ENCODE measurements around the gene MYOF. TPM values are rescaled to one million over a fixed set of nuclear protein-coding genes. Genes with fewer than 3 reads are reported as not detected.
"Not testable (repeated sequence)": the region's sequence is repeated elsewhere in the genome, so short reads cannot be mapped to it uniquely, and the experiment has no call there.

MYOF gene
- total RNA-seq, 2 experiments from 2014 or later = 10.8 to 10.9 TPM

- Mint-ChIP-seq H3K27ac (no peak overlapping the region), H3K36me3 (ENCODE audit: low read depth) (peaks cover 10% of the 10 kb centered on the region), H3K4me3 (no peak overlapping the region), H3K27me3 (no peaks in the 10 kb centered on the region), H3K4me1 (peaks cover 7% of the 10 kb centered on the region), H3K9me3 (no peaks in the 10 kb centered on the region)
- ChIA-PET CTCF (no interaction called here), POLR2A (no interaction called here)
- no peak for DNase-seq
Measured at GRCh38 chr10:93342921-93343320, 139.2 kb downstream of the MYOF start.

- no peak overlapping the region for H3K27ac Mint-ChIP-seq
- no peak for DNase-seq
- peaks cover 4% of the 10 kb centered on the region for H3K4me1 Mint-ChIP-seq
- ChIA-PET CTCF (no interaction called here), POLR2A (no interaction called here)
- no peak overlapping the region for H3K4me3 Mint-ChIP-seq
- H3K36me3 Mint-ChIP-seq (ENCODE audit: low read depth) = peaks cover 10% of the 10 kb centered on the region
- no peaks in the 10 kb centered on the region for H3K9me3 Mint-ChIP-seq
- H3K27me3 Mint-ChIP-seq = no peaks in the 10 kb centered on the region
Measured at GRCh38 chr10:93342366-93342765, 139.8 kb downstream of the MYOF start.

- Mint-ChIP-seq H3K4me3 (no peak overlapping the region), H3K4me1 (no peaks in the 10 kb centered on the region), H3K27me3 (no peaks in the 10 kb centered on the region), H3K9me3 (no peaks in the 10 kb centered on the region), H3K36me3 (ENCODE audit: low read depth) (peaks cover 4% of the 10 kb centered on the region), H3K27ac (no peak overlapping the region)
- ChIA-PET CTCF (no interaction called here), POLR2A (no interaction called here)
- no peak for DNase-seq
Measured at GRCh38 chr10:93337309-93337721, 144.8 kb downstream of the MYOF start.

GRCh38 chr10:93336678-93337077, 145.5 kb downstream of the MYOF start:
- Mint-ChIP-seq H3K36me3 (ENCODE audit: low read depth) (peaks cover 4% of the 10 kb centered on the region), H3K27ac (no peak overlapping the region), H3K9me3 (no peaks in the 10 kb centered on the region), H3K4me1 (no peaks in the 10 kb centered on the region), H3K4me3 (no peak overlapping the region), H3K27me3 (no peaks in the 10 kb centered on the region)
- CTCF ChIA-PET = interaction anchor here (0.6 kb wide), 1 partner anchor 15 kb away, joined by 3 read pairs; no protein-coding TSS in a partner anchor
- POLR2A ChIA-PET = no interaction called here
- no peak for DNase-seq

- Mint-ChIP-seq H3K4me1 (no peaks in the 10 kb centered on the region), H3K27ac (no peak overlapping the region), H3K4me3 (no peak overlapping the region), H3K36me3 (ENCODE audit: low read depth) (peaks cover 4% of the 10 kb centered on the region), H3K9me3 (no peaks in the 10 kb centered on the region), H3K27me3 (no peaks in the 10 kb centered on the region)
- ChIA-PET CTCF (no interaction called here), POLR2A (no interaction called here)
- DNase-seq = no peak
Measured at GRCh38 chr10:93336110-93336509, 146.0 kb downstream of the MYOF start.

- H3K27me3 Mint-ChIP-seq = no peaks in the 10 kb centered on the region
- H3K27ac Mint-ChIP-seq = no peak overlapping the region
- no peaks in the 10 kb centered on the region for H3K36me3 Mint-ChIP-seq (ENCODE audit: low read depth)
- DNase-seq = no peak
- no peaks in the 10 kb centered on the region for H3K9me3 Mint-ChIP-seq
- no peak overlapping the region for H3K4me3 Mint-ChIP-seq
- H3K4me1 Mint-ChIP-seq = no peaks in the 10 kb centered on the region
- CTCF ChIA-PET = no interaction called here
- POLR2A ChIA-PET = no interaction called here
Measured at GRCh38 chr10:93334901-93335327, 147.2 kb downstream of the MYOF start.

GRCh38 chr10:93334181-93334580, 148.0 kb downstream of the MYOF start:
- Mint-ChIP-seq H3K9me3 (no peaks in the 10 kb centered on the region), H3K4me3 (no peak overlapping the region), H3K27me3 (no peaks in the 10 kb centered on the region), H3K36me3 (ENCODE audit: low read depth) (no peaks in the 10 kb centered on the region), H3K4me1 (no peaks in the 10 kb centered on the region), H3K27ac (no peak overlapping the region)
- POLR2A ChIA-PET = no interaction called here
- CTCF ChIA-PET = no interaction called here
- no peak for DNase-seq

GRCh38 chr10:93333278-93333978, 148.7 kb downstream of the MYOF start:
- no peak overlapping the region for H3K27ac Mint-ChIP-seq
- no peak for DNase-seq
- ChIA-PET CTCF (no interaction called here), POLR2A (no interaction called here)
- no peak overlapping the region for H3K4me3 Mint-ChIP-seq
- H3K36me3 Mint-ChIP-seq (ENCODE audit: low read depth) = no peaks in the 10 kb centered on the region
- H3K27me3 Mint-ChIP-seq = no peaks in the 10 kb centered on the region
- no peaks in the 10 kb centered on the region for H3K9me3 Mint-ChIP-seq
- H3K4me1 Mint-ChIP-seq = no peaks in the 10 kb centered on the region

GRCh38 chr10:93330824-93331223, 151.3 kb downstream of the MYOF start:
- no peaks in the 10 kb centered on the region for H3K9me3 Mint-ChIP-seq
- no peak for DNase-seq
- no peaks in the 10 kb centered on the region for H3K27me3 Mint-ChIP-seq
- POLR2A ChIA-PET = no interaction called here
- CTCF ChIA-PET = no interaction called here
- H3K4me1 Mint-ChIP-seq = no peaks in the 10 kb centered on the region
- H3K4me3 Mint-ChIP-seq = no peak overlapping the region
- H3K36me3 Mint-ChIP-seq (ENCODE audit: low read depth) = no peaks in the 10 kb centered on the region
- H3K27ac Mint-ChIP-seq = no peak overlapping the region

GRCh38 chr10:93319896-93320295, 162.2 kb downstream of the MYOF start:
- Mint-ChIP-seq H3K9me3 (no peaks in the 10 kb centered on the region), H3K27me3 (no peaks in the 10 kb centered on the region), H3K4me1 (peaks cover 10% of the 10 kb centered on the region), H3K36me3 (ENCODE audit: low read depth) (no peaks in the 10 kb centered on the region), H3K4me3 (no peak overlapping the region), H3K27ac (no peak overlapping the region)
- ChIA-PET CTCF (interaction anchor here (0.8 to 1.0 kb wide), 2 partner anchors 8 to 205 kb away, joined by 3 read pairs; no protein-coding TSS in a partner anchor), POLR2A (no interaction called here)
- DNase-seq = no peak

GRCh38 chr10:93319096-93319495, 163.0 kb downstream of the MYOF start:
- no peak for DNase-seq
- Mint-ChIP-seq H3K4me3 (no peak overlapping the region), H3K36me3 (ENCODE audit: low read depth) (no peaks in the 10 kb centered on the region), H3K27me3 (no peaks in the 10 kb centered on the region), H3K4me1 (peaks cover 10% of the 10 kb centered on the region), H3K27ac (no peak overlapping the region), H3K9me3 (no peaks in the 10 kb centered on the region)
- ChIA-PET CTCF (no interaction called here), POLR2A (no interaction called here)

GRCh38 chr10:93315246-93315645, 166.9 kb downstream of the MYOF start:
- no peak overlapping the region for H3K4me3 Mint-ChIP-seq
- H3K27ac Mint-ChIP-seq = no peak overlapping the region
- peaks cover 10% of the 10 kb centered on the region for H3K4me1 Mint-ChIP-seq
- ChIA-PET CTCF (no interaction called here), POLR2A (no interaction called here)
- H3K9me3 Mint-ChIP-seq = no peaks in the 10 kb centered on the region
- no peaks in the 10 kb centered on the region for H3K27me3 Mint-ChIP-seq
- DNase-seq = no peak
- H3K36me3 Mint-ChIP-seq (ENCODE audit: low read depth) = peaks cover 10% of the 10 kb centered on the region

- H3K36me3 Mint-ChIP-seq (ENCODE audit: low read depth); H3K4me3 Mint-ChIP-seq; H3K9me3 Mint-ChIP-seq; DNase-seq; H3K27me3 Mint-ChIP-seq; CTCF ChIA-PET; H3K27ac Mint-ChIP-seq; POLR2A ChIA-PET; H3K4me1 Mint-ChIP-seq: not testable (repeated sequence)
Measured at GRCh38 chr10:93314656-93315055, 167.5 kb downstream of the MYOF start.

GRCh38 chr10:93313798-93314197, 168.3 kb downstream of the MYOF start:
- CTCF ChIA-PET = no interaction called here
- peaks cover 10% of the 10 kb centered on the region for H3K36me3 Mint-ChIP-seq (ENCODE audit: low read depth)
- DNase-seq = no peak
- H3K4me1 Mint-ChIP-seq = peaks cover 8% of the 10 kb centered on the region
- H3K27me3 Mint-ChIP-seq = no peaks in the 10 kb centered on the region
- no peak overlapping the region for H3K27ac Mint-ChIP-seq
- H3K9me3 Mint-ChIP-seq = no peaks in the 10 kb centered on the region
- POLR2A ChIA-PET = no interaction called here
- no peak overlapping the region for H3K4me3 Mint-ChIP-seq
